ENCODE data around the gene NHLRC4.

GRCh38 chr16:591892-592517 is 25.2 kb downstream of the NHLRC4 start:
- TF ChIP-seq POLR2AphosphoS5 (IDR thresholded peaks at IDR 0.05; ENCODE audit: borderline replicate concordance, low read depth, low read length) = no peak
- TF ChIP-seq EZH2 (IDR thresholded peaks at IDR 0.05) = no peak

Measured in SK-N-MC (cell line).